CD4-positive, CD25-positive, alpha-beta regulatory T cell (primary cell): ENCODE data around the gene SH3BGRL3. TPM values are rescaled to one million over a fixed set of nuclear protein-coding genes. Genes with fewer than 3 reads are reported as not detected.

Experiments used
- ATAC-seq, 2 donors: fragments of 150-1000 bp; cut with Tn5 transposase; one replicate each; pipeline ENCODE4 v1.10.0; 2021; ENCODE audit warnings: low read depth in 2 of 2, moderate number of reproducible peaks in 2 of 2, moderate library complexity in 1 of 2
- DNase-seq, 3 donors: peaks; one replicate each; pipeline versions ENCODE4 v3.0.0 to v3.0.0-alpha.2; 2012 to 2022; ENCODE audit warnings: mixed read lengths in 1 of 3
- H3K27ac ChIP-seq: one replicate; pipeline ENCODE4 v1.7.0; 2013; ENCODE audit warnings: mild to moderate bottlenecking, low read length; ENCODE audit not compliant: insufficient read depth, poor library complexity, severe bottlenecking
- H3K27me3 ChIP-seq: one replicate; pipeline ENCODE4 v1.7.0; 2013; ENCODE audit warnings: low read length; ENCODE audit not compliant: control insufficient read depth, insufficient read depth
- H3K36me3 ChIP-seq: one replicate; pipeline ENCODE4 v1.7.0; 2013; ENCODE audit warnings: mild to moderate bottlenecking, low read length, moderate library complexity; ENCODE audit not compliant: control insufficient read depth, insufficient read depth
- H3K4me1 ChIP-seq: 2 replicates; pipeline ENCODE4 v1.7.0; 2013; ENCODE audit warnings: mild to moderate bottlenecking, low read length; ENCODE audit not compliant: insufficient read depth, control insufficient read depth, poor library complexity, severe bottlenecking
- H3K4me3 ChIP-seq: one replicate; pipeline ENCODE4 v1.7.0; 2013; ENCODE audit warnings: low read depth, mild to moderate bottlenecking, low read length, moderate library complexity
- H3K9me3 ChIP-seq, 2 experiments: 1 replicate in 1 of 2; 2 replicates in 1 of 2; pipeline ENCODE4 v1.7.0; 2013; ENCODE audit warnings: low read length in 2 of 2, mild to moderate bottlenecking in 1 of 2, moderate library complexity in 1 of 2; ENCODE audit not compliant: control insufficient read depth in 2 of 2
- H3K27ac Mint-ChIP-seq, 3 donors: one replicate each; pipeline ENCODE4 v1.8.0; 2020 to 2022; ENCODE audit warnings: mild to moderate bottlenecking in 3 of 3, mixed read lengths in 3 of 3, moderate library complexity in 2 of 3
- H3K27me3 Mint-ChIP-seq: one replicate; pipeline ENCODE4 v1.8.0; 2022; ENCODE audit warnings: mild to moderate bottlenecking, mixed read lengths
- H3K36me3 Mint-ChIP-seq: one replicate; pipeline ENCODE4 v1.8.0; 2020; ENCODE audit warnings: mixed read lengths
- H3K4me1 Mint-ChIP-seq, 4 donors: one replicate each; pipeline ENCODE4 v1.8.0; 2020 to 2022; ENCODE audit warnings: mixed read lengths in 4 of 4, mild to moderate bottlenecking in 1 of 4
- H3K4me3 Mint-ChIP-seq, 4 donors: one replicate each; pipeline ENCODE4 v1.8.0; 2020 to 2022; ENCODE audit warnings: mild to moderate bottlenecking in 4 of 4, mixed read lengths in 4 of 4, moderate library complexity in 3 of 4
- H3K9me3 Mint-ChIP-seq, 7 donors: one replicate each; pipeline ENCODE4 v1.8.0; 2020 to 2022; ENCODE audit warnings: mixed read lengths in 7 of 7, mild to moderate bottlenecking in 3 of 7, moderate library complexity in 2 of 7
- polyA plus RNA-seq, 4 donors: library from polyadenylated mRNA; unstranded; fragments of 300-500 nt; fragmentation: Illumina TruSeq; gene quantifications; one replicate each; pipeline ENCODE4 v1.2.3, GENCODE V29; 2021
- total RNA-seq: library from RNA; stranded (reverse); gene quantifications from one replicate; pipeline ENCODE4 v1.2.3, GENCODE V29; 2022

Gene SH3BGRL3
- total and polyA plus RNA-seq, 5 donors from 2014 or later: 404 to 1,853 (median 1,136) TPM

DNA sequence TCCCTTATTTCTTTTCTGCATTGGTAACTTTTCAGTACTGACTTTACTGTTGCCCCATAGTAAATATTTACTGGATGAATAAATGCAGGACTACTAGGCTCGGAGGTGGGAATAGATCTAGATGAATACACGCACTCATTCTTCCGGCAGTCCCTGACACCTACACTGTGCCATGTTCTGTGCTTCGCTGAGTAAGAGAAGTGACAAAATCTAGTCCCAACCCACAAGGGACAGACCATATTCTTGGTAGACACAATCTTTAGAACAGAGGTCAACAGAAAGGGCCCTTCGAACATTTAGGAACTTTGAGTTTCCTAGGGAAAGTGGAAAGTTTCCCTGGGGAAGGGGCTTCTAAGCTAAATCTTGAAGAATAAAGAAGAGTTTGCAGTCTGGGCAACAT is 34.6 kb downstream of the SH3BGRL3 start:
- Mint-ChIP-seq H3K27me3 (peaks cover 5% of the 10 kb centered on the region), H3K36me3 (peaks cover 17% of the 10 kb centered on the region), H3K4me3 (peak overlapping the region; percentile 71 to 95 (median 87)), H3K27ac (peak overlapping the region in 2 of 3 donors; percentile 94 to 97), H3K9me3 (peaks cover 0 to 1% (median 0%) of the 10 kb centered on the region in 7 donors), H3K4me1 (peaks cover 12 to 58% (median 38%) of the 10 kb centered on the region in 4 donors)
- H3K27me3 ChIP-seq: no peaks in the 10 kb centered on the region
- DNase-seq: no peak
- peak overlapping the region; percentile 28 for H3K4me3 ChIP-seq
- H3K27ac ChIP-seq: peak overlapping the region; percentile 52
- no peaks in the 10 kb centered on the region for H3K9me3 ChIP-seq
- ATAC-seq: no peak
- no peaks in the 10 kb centered on the region for H3K36me3 ChIP-seq
- H3K4me1 ChIP-seq: peaks cover 46% of the 10 kb centered on the region

DNA sequence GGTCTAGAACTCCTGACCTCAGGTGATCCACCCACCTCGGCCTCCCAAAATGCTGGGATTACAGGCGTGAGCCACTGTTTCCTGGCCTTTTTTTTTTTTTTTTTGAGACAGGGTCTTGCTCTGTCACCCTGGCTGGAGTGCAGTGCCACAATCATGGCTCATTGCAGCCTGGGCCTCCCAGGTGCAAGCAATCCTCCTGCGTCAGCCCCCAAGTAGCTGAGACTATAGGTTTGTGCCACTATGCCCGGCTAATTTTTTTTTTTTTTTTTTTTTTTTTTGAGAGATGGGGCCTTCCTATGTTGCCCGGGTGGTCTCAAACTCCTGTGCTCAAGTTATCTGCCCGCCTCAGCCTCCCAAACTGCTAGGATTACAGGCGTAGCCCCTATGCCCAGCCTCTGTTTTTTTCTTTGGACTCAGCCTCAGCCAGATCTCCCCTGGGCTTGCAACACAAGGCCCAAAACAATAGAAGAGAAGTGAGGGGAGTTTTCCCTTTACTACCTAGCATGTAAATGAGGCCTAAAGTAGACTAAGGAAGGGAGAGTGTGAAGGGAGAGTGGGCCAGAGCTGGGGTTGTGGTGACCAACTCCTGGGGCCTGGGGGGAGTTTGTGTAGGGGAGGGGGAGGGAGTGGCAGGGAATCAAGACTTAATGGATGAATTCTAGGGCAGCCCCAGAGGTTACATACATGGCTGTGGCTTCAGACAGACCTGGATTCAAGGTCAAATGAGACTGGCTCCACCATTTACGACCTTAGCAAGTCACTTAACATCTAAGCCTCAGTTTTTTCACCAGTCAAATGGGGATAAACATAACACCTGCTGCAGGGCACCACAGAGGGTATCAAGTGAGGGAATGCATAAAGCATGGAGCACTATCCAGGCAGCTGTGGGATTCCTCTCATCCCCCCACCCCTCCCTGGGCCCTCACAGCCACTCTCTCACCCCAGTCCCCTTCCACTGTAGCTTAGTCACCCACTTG is 36.3 kb downstream of the SH3BGRL3 start:
- Histone ChIP-seq H3K27me3 (no peaks in the 10 kb centered on the region), H3K4me3 (no peak overlapping the region), H3K4me1 (peaks cover 63% of the 10 kb centered on the region), H3K9me3 (no peaks in the 10 kb centered on the region), H3K36me3 (peaks cover 12% of the 10 kb centered on the region), H3K27ac (peak overlapping the region; percentile 52)
- peak overlapping the region; percentile 88 to 97 (median 94) for H3K27ac Mint-ChIP-seq
- peaks cover 13 to 70% (median 44%) of the 10 kb centered on the region in 4 donors for H3K4me1 Mint-ChIP-seq
- peaks cover 26% of the 10 kb centered on the region for H3K36me3 Mint-ChIP-seq
- H3K9me3 Mint-ChIP-seq: peaks cover 0 to 1% (median 0%) of the 10 kb centered on the region in 7 donors
- H3K27me3 Mint-ChIP-seq: peaks cover 5% of the 10 kb centered on the region
- H3K4me3 Mint-ChIP-seq: peak overlapping the region; percentile 71 to 99 (median 94)
- DNase-seq: no peak
- no peak for ATAC-seq

DNA sequence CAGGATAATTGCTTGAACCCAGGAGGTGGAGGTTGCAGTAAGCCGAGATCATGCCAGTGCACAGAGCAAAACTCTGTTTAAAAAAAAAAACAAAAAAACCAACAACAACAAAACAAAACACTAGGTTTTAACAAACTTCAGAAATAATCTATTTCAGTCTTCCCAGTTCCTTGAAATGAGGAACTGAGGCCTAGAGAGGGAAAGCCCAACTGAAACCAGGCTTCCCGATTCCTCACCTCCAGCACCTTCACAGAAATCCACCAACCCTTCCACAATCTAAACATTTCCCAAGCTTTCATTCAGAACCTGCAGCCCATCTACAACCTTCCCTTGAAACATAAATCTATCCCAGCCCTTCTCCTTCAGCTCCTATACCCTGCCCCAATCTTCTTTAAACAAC is 37.3 kb downstream of the SH3BGRL3 start:
- Histone ChIP-seq H3K9me3 (no peaks in the 10 kb centered on the region), H3K27ac (peak overlapping the region; percentile 70), H3K27me3 (no peaks in the 10 kb centered on the region), H3K36me3 (peaks cover 22% of the 10 kb centered on the region), H3K4me1 (peaks cover 73% of the 10 kb centered on the region), H3K4me3 (peak overlapping the region; percentile 100)
- ATAC-seq (no peak), DNase-seq (no peak)
- peak overlapping the region; percentile 91 to 97 (median 94) for H3K27ac Mint-ChIP-seq
- peaks cover 14 to 74% (median 45%) of the 10 kb centered on the region in 4 donors for H3K4me1 Mint-ChIP-seq
- H3K4me3 Mint-ChIP-seq: peak overlapping the region; percentile 92 to 99 (median 94)
- H3K36me3 Mint-ChIP-seq: peaks cover 32% of the 10 kb centered on the region
- peaks cover 0 to 2% (median 0%) of the 10 kb centered on the region in 7 donors for H3K9me3 Mint-ChIP-seq
- H3K27me3 Mint-ChIP-seq: peaks cover 5% of the 10 kb centered on the region

DNA sequence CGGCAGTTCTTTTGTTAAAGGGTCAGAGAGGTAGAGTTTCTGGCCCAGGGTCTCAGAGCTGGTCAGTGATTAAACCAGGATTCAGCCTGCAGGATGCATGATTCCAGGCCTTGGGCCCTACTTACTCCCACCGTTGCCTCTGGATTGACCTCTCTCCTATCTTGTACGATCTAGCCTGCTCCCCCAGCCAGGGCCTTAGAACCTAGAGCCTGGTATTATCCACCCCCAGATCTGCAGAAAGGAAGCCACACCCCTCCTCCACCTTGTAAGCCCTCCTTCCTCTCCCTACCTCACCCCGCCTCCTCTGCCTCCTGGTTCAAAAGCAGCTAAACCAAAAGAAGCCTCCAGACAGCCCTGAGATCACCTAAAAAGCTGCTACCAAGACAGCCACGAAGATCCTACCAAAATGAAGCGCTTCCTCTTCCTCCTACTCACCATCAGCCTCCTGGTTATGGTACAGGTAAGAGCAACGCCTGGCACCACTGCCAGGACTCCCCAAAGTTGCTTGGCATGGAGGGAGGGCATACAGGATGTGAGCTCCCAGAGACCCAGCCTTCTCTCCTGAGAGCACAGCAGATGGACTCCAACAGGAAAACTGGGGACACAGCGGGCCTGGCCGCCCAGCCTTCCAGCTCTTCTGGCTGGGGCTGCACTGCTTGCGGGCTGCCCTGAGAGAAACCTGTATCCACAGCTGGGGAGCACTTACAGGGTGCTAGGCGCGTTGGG is 37.9 kb downstream of the SH3BGRL3 start, which contains the start of gene CD52:
Gene CD52, plus strand, starts transcription at position 347 of the 726 bp plus-strand sequence. Its CDS starts 60 bp downstream, at position 407.
- H3K27me3 ChIP-seq: no peaks in the 10 kb centered on the region
- ATAC-seq (peak; percentile 75 to 79), DNase-seq (peak; percentile 60 to 95 (median 79))
- H3K4me3 Mint-ChIP-seq: peak within 1 kb of the TSS; percentile 92 to 99 (median 94)
- H3K4me1 ChIP-seq: peaks cover 79% of the 10 kb centered on the region
- H3K27ac ChIP-seq: peak within 1 kb of the TSS; percentile 70
- peaks cover 5% of the 10 kb centered on the region for H3K27me3 Mint-ChIP-seq
- peaks cover 28% of the 10 kb centered on the region for H3K36me3 ChIP-seq
- peaks cover 0 to 2% (median 0%) of the 10 kb centered on the region in 7 donors for H3K9me3 Mint-ChIP-seq
- peaks cover 36% of the 10 kb centered on the region for H3K36me3 Mint-ChIP-seq
- H3K9me3 ChIP-seq: no peaks in the 10 kb centered on the region
- H3K4me1 Mint-ChIP-seq: peaks cover 14 to 80% (median 50%) of the 10 kb centered on the region in 4 donors
- peak within 1 kb of the TSS; percentile 91 to 97 (median 94) for H3K27ac Mint-ChIP-seq
- H3K4me3 ChIP-seq: peak within 1 kb of the TSS; percentile 100

DNA sequence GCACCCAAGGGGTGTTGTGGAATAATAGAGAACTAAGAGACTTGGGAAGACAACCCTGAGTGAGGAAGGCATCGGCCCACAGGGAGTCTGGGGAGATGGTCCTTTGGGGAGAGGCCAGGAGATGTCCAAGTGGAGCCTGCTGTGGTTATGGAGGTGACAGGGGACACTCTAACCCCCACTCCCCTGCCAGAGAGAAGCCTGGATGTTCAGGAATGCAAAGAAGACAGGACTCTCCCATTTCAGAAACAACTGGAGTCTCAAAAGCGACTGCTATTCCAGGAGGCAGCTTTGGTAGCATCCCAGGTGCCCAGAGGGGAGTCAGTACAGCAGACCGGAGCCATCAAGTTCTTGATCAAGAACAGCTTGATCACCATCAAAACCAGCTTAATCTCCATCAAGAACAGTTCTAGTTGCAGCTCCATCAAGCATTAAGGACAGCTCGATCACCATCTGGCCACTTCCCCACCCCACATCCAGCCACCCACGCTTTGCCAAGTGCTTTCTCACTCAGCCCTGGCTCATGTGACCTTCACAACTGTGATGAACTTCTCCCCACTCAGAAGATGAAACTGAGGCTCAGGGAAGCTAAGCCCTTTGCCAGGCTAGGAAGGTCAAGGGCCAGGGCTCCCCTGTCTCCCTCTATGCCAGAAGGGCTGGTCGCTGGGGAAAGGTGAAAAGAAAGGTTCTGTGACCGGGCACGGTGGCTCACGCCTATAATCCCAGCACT is 38.6 kb downstream of the SH3BGRL3 start:
- H3K27me3 ChIP-seq: no peaks in the 10 kb centered on the region
- peaks cover 84% of the 10 kb centered on the region for H3K4me1 ChIP-seq
- ATAC-seq (no peak), DNase-seq (no peak)
- Mint-ChIP-seq H3K9me3 (peaks cover 0 to 2% (median 0%) of the 10 kb centered on the region in 7 donors), H3K4me1 (peaks cover 14 to 80% (median 55%) of the 10 kb centered on the region in 4 donors), H3K36me3 (peaks cover 41% of the 10 kb centered on the region), H3K4me3 (peak overlapping the region; percentile 92 to 99 (median 94)), H3K27ac (peak overlapping the region; percentile 67 to 97 (median 91)), H3K27me3 (peaks cover 5% of the 10 kb centered on the region)
- no peaks in the 10 kb centered on the region for H3K9me3 ChIP-seq
- H3K4me3 ChIP-seq: peak overlapping the region; percentile 100
- H3K27ac ChIP-seq: peak overlapping the region; percentile 70
- H3K36me3 ChIP-seq: peaks cover 36% of the 10 kb centered on the region

DNA sequence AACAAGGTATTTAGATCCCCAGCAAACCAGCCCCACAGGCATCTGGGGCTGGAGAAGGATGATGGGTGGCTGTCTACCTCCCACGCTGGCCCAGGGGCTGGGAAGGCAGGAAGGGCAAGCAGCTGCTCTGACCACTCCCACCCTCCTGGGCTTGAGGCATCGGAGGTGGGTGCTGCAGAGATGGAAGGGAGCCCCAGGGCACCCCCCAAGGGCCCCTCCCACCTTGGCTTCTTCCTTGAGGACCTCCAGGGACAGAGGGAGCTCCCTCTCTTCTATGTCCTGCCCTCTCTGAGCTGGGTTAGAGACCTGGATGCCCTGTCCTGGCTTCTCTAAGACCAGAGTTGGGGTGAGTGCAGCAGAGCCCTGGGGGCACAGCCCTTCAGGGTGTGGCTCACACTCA is 41.0 kb downstream of the SH3BGRL3 start:
- H3K9me3 ChIP-seq: no peaks in the 10 kb centered on the region
- H3K4me1 ChIP-seq: peaks cover 61% of the 10 kb centered on the region
- Mint-ChIP-seq H3K36me3 (peaks cover 44% of the 10 kb centered on the region), H3K27ac (peak overlapping the region; percentile 92 to 100 (median 97)), H3K4me3 (peak overlapping the region; percentile 92 to 98 (median 94)), H3K4me1 (peaks cover 6 to 63% (median 39%) of the 10 kb centered on the region in 4 donors), H3K9me3 (peaks cover 0 to 2% (median 0%) of the 10 kb centered on the region in 7 donors), H3K27me3 (peaks cover 5% of the 10 kb centered on the region)
- peak overlapping the region; percentile 100 for H3K4me3 ChIP-seq
- peak overlapping the region; percentile 70 for H3K27ac ChIP-seq
- no peaks in the 10 kb centered on the region for H3K27me3 ChIP-seq
- DNase-seq (no peak), ATAC-seq (no peak)
- H3K36me3 ChIP-seq: peaks cover 50% of the 10 kb centered on the region
